Neuron (in vitro differentiated cells): Measurements from ENCODE around the gene AZU1.
"Not testable (repeated sequence)": the region's sequence is repeated elsewhere in the genome, so short reads cannot be mapped to it uniquely, and the experiment has no call there.

Source experiments
- H2AFZ ChIP-seq: one replicate; pipeline ENCODE4 v1.6.1; 2013; ENCODE audit warnings: low read depth, mild to moderate bottlenecking, inconsistent platforms, low read length, moderate library complexity
- H3K27me3 ChIP-seq: one replicate; pipeline ENCODE4 v1.6.1; 2013; ENCODE audit warnings: low read length; ENCODE audit not compliant: insufficient read depth
- H3K36me3 ChIP-seq: one replicate; pipeline ENCODE4 v1.6.1; 2013; ENCODE audit warnings: low read length; ENCODE audit not compliant: insufficient read depth
- H3K4me1 ChIP-seq: one replicate; pipeline ENCODE4 v1.6.1; 2013; ENCODE audit warnings: low read length; ENCODE audit not compliant: insufficient read depth
- H3K4me3 ChIP-seq: 2 replicates; pipeline ENCODE4 v1.5.1; 2013; ENCODE audit warnings: mild to moderate bottlenecking, low read length, moderate library complexity
- H3K9me3 ChIP-seq: one replicate; pipeline ENCODE4 v1.6.1; 2013; ENCODE audit warnings: low read length

AZU1 gene

DNA sequence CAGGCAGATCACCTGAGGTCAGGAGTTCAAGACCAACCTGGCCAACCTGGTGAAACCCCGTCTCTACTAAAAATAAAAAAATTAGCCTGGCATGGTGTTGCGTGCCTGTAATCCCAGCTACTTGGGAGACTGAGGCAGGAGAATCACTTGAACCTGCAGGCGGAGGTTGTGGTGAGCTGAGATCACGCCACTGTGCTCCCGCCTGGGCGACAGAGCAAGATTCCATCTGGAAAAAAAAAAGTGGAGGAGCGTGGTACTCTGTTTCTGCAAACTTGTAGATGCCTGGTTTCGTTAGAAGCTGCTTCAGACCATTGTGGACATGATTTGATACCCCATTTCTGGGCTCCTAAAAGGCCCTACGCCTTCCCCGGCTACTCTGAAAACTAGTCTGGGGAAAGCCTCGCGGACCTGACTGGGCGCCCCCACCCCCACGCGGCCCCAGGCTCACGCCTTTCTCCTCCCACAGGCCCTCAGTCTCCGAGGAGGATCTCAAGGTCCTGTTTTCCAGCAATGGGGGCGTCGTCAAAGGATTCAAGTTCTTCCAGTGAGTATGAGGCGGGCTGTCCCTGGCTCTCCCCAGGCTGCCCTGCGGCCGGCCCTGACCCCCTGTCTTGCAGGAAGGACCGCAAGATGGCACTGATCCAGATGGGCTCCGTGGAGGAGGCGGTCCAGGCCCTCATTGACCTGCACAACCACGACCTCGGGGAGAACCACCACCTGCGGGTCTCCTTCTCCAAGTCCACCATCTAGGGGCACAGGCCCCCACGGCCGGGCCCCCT, 17.4 kb upstream of the AZU1 start:
- Histone ChIP-seq H3K9me3 (peaks cover 11% of the 10 kb centered on the region), H3K36me3 (peaks cover 90% of the 10 kb centered on the region), H2AFZ (no peak overlapping the region), H3K4me3 (no peak overlapping the region), H3K4me1 (no peaks in the 10 kb centered on the region), H3K27me3 (no peaks in the 10 kb centered on the region)

DNA sequence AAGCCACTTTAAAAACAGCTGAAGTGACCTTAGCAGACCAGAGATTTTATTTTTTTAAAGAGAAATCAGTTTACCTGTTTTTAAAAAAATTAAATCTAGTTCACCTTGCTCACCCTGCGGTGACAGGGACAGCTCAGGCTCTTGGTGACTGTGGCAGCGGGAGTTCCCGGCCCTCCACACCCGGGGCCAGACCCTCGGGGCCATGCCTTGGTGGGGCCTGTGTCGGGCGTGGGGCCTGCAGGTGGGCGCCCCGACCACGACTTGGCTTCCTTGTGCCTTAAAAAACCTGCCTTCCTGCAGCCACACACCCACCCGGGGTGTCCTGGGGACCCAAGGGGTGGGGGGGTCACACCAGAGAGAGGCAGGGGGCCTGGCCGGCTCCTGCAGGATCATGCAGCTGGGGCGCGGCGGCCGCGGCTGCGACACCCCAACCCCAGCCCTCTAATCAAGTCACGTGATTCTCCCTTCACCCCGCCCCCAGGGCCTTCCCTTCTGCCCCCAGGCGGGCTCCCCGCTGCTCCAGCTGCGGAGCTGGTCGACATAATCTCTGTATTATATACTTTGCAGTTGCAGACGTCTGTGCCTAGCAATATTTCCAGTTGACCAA, 16.7 kb upstream of the AZU1 start:
- no peaks in the 10 kb centered on the region for H3K27me3 ChIP-seq
- peaks cover 11% of the 10 kb centered on the region for H3K9me3 ChIP-seq
- H3K4me3 ChIP-seq = no peak overlapping the region
- no peak overlapping the region for H2AFZ ChIP-seq
- no peaks in the 10 kb centered on the region for H3K4me1 ChIP-seq
- H3K36me3 ChIP-seq = peaks cover 89% of the 10 kb centered on the region

DNA sequence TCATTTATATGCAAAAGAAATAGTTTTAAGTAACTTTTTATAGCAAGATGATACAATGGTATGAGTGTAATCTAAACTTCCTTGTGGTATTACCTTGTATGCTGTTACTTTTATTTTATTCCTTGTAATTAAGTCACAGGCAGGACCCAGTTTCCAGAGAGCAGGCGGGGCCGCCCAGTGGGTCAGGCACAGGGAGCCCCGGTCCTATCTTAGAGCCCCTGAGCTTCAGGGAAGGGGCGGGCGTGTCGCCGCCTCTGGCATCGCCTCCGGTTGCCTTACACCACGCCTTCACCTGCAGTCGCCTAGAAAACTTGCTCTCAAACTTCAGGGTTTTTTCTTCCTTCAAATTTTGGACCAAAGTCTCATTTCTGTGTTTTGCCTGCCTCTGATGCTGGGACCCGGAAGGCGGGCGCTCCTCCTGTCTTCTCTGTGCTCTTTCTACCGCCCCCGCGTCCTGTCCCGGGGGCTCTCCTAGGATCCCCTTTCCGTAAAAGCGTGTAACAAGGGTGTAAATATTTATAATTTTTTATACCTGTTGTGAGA, 16.1 kb upstream of the AZU1 start:
- H3K36me3 ChIP-seq = peaks cover 83% of the 10 kb centered on the region
- H2AFZ ChIP-seq = no peak overlapping the region
- H3K4me1 ChIP-seq = no peaks in the 10 kb centered on the region
- peaks cover 11% of the 10 kb centered on the region for H3K9me3 ChIP-seq
- no peaks in the 10 kb centered on the region for H3K27me3 ChIP-seq
- no peak overlapping the region for H3K4me3 ChIP-seq

DNA sequence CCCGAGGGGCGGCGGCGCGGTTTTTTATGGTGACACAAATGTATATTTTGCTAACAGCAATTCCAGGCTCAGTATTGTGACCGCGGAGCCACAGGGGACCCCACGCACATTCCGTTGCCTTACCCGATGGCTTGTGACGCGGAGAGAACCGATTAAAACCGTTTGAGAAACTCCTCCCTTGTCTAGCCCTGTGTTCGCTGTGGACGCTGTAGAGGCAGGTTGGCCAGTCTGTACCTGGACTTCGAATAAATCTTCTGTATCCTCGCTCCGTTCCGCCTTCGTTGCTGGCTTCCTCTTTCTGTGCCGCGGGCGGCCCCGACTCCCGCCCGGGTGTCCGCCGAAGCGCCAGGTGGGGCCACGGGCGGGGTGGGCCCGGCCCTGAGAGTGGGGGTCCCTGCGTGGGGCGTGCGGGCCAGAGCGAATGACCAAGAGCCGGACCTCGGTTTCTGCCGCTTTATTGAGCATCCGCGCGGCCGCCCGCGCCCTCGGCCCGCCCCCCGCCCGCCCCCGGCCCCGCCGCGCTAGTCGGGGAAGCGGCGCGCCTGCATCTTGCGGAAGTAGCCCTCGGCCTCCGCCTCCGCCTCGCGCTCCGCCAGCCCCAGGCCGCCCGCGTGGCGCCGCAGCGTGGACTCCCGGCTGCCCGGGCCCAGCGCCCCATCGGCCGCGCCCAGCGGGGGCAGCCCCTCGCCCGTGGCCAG, 15.4 kb upstream of the AZU1 start:
- H3K36me3 ChIP-seq = peaks cover 77% of the 10 kb centered on the region
- peaks cover 11% of the 10 kb centered on the region for H3K9me3 ChIP-seq
- no peak overlapping the region for H3K4me3 ChIP-seq
- H3K27me3 ChIP-seq = no peaks in the 10 kb centered on the region
- no peak overlapping the region for H2AFZ ChIP-seq
- no peaks in the 10 kb centered on the region for H3K4me1 ChIP-seq

DNA sequence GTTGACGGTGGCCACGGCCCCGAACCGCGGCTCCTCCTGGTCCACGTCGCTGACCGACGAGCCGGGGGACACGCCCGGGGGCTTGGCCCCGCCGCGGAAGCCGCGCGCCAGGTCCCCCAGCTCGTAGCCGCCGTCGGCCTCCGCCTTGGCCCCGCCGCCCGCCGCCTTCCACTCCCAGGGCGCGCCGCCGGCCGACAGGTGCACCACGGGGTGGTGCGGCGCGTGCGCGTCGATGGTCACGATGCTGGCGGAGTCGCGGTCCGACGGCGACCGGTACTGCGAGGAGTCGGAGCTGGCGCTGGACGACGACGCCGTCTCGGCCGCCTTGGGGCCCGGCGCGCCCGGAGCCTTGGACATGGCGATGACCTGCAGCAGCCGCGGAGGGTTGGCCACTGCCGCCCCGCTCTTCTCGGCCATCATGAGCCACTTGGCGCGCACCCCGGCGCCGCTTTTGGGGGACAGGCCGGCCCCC, 14.9 kb upstream of the AZU1 start:
- no peak overlapping the region for H3K4me3 ChIP-seq
- peaks cover 76% of the 10 kb centered on the region for H3K36me3 ChIP-seq
- peaks cover 11% of the 10 kb centered on the region for H3K9me3 ChIP-seq
- no peak overlapping the region for H2AFZ ChIP-seq
- no peaks in the 10 kb centered on the region for H3K27me3 ChIP-seq
- H3K4me1 ChIP-seq = no peaks in the 10 kb centered on the region

DNA sequence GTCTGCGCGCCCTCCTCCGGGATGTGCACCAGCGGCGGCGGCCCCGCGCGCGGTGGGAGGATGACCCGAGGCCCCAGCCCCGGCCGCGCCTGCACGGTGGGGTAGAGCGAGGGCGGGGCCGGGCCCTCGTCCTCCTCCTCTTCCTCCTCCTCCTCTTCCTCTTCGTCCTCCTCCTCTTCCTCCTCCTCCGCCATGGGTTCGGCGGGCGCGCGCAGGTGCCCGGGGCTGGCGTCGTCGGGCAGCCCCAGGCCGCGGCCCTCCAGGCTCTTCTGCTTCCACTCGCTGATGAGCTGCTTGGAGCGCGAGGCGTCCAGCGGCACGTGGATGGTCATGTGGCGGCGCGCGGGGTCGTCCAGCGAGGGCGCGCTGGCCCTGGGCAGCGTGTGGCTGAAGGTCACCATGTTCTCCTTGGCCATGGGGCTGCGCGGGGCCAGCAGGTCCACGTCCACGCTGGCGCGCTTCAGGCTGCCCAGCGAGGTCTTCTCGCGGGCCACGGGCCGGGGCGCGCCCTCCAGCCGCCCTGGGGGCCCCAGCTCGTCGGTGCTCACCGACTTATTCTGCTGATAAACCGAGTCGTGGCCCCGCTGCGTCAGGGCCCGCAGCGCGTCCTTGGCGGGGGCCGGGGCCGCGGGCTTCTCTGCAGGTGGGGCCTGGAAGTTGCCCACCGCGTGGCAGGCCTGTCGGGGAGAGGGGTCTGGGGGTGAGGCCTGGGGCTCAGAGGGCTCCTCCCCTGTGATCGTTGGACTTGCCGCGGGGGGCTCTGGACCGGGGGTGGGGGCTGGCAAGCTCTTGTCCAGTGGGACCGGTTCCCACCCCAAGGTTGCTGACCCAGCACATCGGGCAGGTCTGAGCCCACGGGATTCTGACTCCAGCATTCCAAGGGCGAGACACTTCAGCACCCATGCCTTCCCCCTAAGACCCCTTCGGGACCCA, 14.2 kb upstream of the AZU1 start:
- Histone ChIP-seq H3K27me3 (no peaks in the 10 kb centered on the region), H3K4me1 (no peaks in the 10 kb centered on the region), H3K4me3 (no peak overlapping the region), H3K9me3 (peaks cover 11% of the 10 kb centered on the region), H3K36me3 (peaks cover 70% of the 10 kb centered on the region), H2AFZ (no peak overlapping the region)

DNA sequence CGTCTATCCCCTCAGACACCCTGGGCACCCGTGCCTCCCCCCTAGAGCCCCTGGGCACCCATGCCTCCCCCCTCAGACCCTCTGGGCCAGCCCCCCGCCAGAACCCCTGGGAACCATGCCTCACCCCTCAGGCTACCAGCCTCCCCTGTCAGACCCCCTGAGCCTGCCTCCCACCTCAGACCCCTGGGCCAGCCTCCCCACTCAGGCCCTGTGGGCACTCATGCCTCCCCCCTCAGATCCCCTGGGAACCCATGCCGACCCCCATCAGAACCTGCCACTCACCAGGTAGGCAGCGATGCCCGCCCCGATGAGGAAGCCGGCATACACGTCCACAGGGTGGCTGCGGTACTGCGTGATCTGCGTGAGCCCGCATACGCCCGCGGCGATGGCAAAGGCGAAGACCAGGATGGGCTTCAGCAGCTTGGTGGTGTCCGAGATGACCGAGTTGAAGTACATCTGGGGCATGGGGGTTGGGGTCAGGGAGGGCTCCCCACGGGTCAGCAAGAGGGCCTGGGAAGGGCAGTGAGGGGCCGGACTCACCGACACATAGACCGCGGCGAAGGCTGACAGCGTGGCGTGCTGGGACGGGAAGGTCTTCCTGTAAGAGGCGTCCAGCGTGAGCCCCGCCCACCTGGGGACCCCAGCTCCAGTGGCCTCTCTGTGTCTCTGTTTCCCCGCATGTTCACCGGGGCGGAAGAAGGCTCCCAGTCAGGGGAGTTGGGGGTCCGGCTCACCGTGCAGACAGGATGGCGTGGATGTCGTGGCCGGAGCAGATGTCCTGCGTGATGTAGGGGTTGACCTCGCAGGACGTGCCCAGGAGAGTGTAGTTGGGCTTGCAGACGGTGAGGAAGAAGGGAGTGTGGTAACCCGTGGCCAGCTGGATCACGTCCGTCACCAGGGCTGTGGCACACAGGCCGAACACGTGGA, 13.2 kb upstream of the AZU1 start:
- Histone ChIP-seq H3K4me3 (no peak overlapping the region), H2AFZ (no peak overlapping the region), H3K36me3 (peaks cover 63% of the 10 kb centered on the region), H3K27me3 (no peaks in the 10 kb centered on the region), H3K9me3 (peaks cover 11% of the 10 kb centered on the region), H3K4me1 (no peaks in the 10 kb centered on the region)

DNA sequence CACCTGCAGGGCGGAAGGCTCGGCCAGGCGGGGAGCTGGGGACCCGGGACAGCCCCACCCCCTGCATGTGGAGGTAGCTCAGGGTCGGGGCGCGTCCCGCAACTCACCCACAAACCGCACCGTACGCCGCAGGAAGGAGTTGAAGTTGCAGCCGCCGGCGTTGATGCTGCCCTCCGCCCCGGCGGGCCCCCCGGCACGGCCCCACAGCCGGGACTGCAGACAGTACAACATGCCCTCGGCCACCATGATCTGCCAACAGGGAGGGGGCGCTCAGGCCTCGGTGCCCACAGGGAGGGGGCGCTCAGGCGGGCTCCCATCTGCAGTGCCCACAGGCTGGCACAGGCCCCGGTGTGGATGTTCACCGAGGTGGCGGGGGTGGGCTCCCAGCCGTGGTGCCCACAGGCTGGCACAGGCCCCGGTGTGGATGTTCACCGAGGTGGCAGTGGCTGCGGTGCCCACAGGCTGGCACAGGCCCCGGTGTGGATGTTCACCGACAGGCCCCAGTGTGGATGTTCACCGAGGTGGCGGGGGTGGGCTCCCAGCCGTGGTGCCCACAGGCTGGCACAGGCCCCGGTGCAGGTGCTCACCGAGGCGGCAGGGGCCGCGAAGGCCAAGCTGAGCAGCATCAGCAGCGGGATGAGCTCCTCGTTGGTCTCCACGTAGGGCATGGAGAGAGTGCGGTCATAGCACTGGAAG, 12.4 kb upstream of the AZU1 start:
- Histone ChIP-seq H3K9me3 (peaks cover 11% of the 10 kb centered on the region), H2AFZ (no peak overlapping the region), H3K36me3 (peaks cover 55% of the 10 kb centered on the region), H3K4me1 (no peaks in the 10 kb centered on the region), H3K27me3 (no peaks in the 10 kb centered on the region), H3K4me3 (no peak overlapping the region)

DNA sequence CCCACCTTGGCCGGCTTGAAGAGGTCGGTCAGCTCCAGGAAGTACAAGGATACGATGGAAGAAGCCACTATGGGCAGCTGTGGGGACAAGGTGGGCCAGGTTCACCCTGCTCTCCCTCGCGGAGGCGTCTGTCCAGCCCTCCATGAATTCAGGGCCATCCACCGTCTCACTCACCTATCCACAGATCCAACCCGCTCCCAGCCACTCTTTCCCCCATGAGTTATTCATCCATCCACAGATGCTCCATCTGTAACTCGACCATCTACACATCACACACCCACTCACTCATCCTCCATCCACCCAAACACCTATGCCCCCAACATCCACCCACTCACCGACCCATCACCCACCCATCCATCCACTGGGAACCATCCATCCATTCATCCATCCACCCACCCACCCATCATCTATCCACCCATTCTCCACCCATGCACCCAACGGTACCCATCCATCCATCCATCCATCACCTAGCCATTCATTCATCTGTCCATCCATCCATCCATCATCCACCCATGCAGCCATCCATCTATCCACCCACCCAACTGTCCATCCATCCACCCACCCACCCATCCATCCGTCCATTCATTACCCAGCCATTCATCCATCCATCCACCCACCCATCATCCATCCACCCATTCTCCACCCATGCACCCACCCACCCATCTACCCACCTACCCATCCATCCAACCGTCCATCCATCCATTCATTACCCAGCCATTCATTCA, 11.7 kb upstream of the AZU1 start:
- H2AFZ ChIP-seq = no peak overlapping the region
- no peak overlapping the region for H3K4me3 ChIP-seq
- no peaks in the 10 kb centered on the region for H3K4me1 ChIP-seq
- H3K9me3 ChIP-seq = peaks cover 11% of the 10 kb centered on the region
- peaks cover 48% of the 10 kb centered on the region for H3K36me3 ChIP-seq
- no peaks in the 10 kb centered on the region for H3K27me3 ChIP-seq

DNA sequence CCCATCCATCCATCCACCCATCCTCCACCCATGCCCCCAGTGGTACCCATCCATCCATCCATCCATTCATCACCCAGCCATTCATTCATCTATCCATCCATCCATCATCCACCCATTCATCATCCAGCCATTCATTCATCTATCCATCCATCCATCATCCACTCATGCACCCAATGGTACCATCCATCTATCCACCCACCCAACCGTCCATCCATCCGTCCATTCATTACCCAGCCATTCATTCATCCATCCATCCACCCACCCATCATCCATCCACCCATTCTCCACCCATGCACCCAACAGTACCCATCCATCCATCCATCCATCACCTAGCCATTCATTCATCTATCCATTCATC, 11.2 kb upstream of the AZU1 start:
- Histone ChIP-seq H3K4me1 (no peaks in the 10 kb centered on the region), H3K27me3 (no peaks in the 10 kb centered on the region), H2AFZ (no peak overlapping the region), H3K4me3 (no peak overlapping the region), H3K36me3 (peaks cover 42% of the 10 kb centered on the region), H3K9me3 (peaks cover 11% of the 10 kb centered on the region)

DNA sequence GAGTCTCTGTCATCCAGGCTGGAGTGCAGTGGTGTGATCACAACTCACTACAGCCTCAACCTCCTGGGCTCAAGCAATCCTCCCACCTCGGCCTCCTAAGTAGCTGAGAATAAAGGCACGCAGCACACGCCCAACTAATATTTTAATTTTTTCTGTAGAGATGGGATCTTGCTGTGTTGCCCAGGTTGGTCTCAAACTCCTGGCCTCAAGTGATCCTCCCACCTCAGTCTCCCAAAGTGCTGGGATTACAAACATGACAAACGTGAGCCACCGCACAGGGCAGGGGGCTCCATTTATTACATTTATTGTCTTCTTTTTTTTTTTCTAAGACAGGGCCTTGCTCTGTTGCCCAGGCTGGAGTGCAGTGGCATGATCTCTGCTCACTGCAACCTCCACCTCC, 7.4 kb upstream of the AZU1 start:
- H3K4me1 ChIP-seq, H3K4me3 ChIP-seq, H3K9me3 ChIP-seq, H2AFZ ChIP-seq, H3K27me3 ChIP-seq: not testable (repeated sequence)
- peaks cover 11% of the 10 kb centered on the region for H3K36me3 ChIP-seq
